RPMI7951 (cell line): ENCODE data around the gene SORCS2. TPM values are rescaled to one million over a fixed set of nuclear protein-coding genes. Genes with fewer than 3 reads are reported as not detected.

Experiments
- DNase-seq: peaks from one replicate; pipeline ENCODE4 v3.0.0-alpha.2; 2012; ENCODE audit warnings: low read depth
- total RNA-seq: library from RNA; depleted of rRNA; stranded (reverse); fragments of >200 nt; shearing (Covaris generic); gene quantifications from 2 replicates; pipeline ENCODE4 v1.2.3, GENCODE V29; 2014

Gene SORCS2
- total RNA-seq, 1 experiment from 2014 or later: 2.0 TPM

- no peak for DNase-seq
Measured at GRCh38 chr4:7608046-7608445, 415.7 kb downstream of the SORCS2 start.

- DNase-seq: no peak
Measured at GRCh38 chr4:7609316-7609715, 417.0 kb downstream of the SORCS2 start.

GRCh38 chr4:7610022-7610670, 417.8 kb downstream of the SORCS2 start:
- no peak for DNase-seq

GRCh38 chr4:7610841-7611240, 418.5 kb downstream of the SORCS2 start:
- no peak for DNase-seq

- DNase-seq: no peak
Measured at GRCh38 chr4:7612311-7612897, 420.1 kb downstream of the SORCS2 start.

GRCh38 chr4:7614350-7614949, 422.1 kb downstream of the SORCS2 start:
- no peak for DNase-seq

- no peak for DNase-seq
Measured at GRCh38 chr4:7616193-7616592, 423.9 kb downstream of the SORCS2 start.

GRCh38 chr4:7618361-7618760, 426.0 kb downstream of the SORCS2 start:
- no peak for DNase-seq

- DNase-seq: peak; percentile 72
Measured at GRCh38 chr4:7620086-7620813, 427.9 kb downstream of the SORCS2 start.

GRCh38 chr4:7620814-7621176, 428.5 kb downstream of the SORCS2 start:
- DNase-seq: no peak

- no peak for DNase-seq
Measured at GRCh38 chr4:7621252-7622035, 429.1 kb downstream of the SORCS2 start.

- DNase-seq: no peak
Measured at GRCh38 chr4:7622371-7622770, 430.0 kb downstream of the SORCS2 start.

- DNase-seq: no peak
Measured at GRCh38 chr4:7623468-7623867, 431.1 kb downstream of the SORCS2 start.

GRCh38 chr4:7624396-7624980, 432.1 kb downstream of the SORCS2 start:
- DNase-seq: no peak

- DNase-seq: peak; percentile 50
Measured at GRCh38 chr4:7625071-7625470, 432.7 kb downstream of the SORCS2 start.

- no peak for DNase-seq
Measured at GRCh38 chr4:7626531-7626930, 434.2 kb downstream of the SORCS2 start.

GRCh38 chr4:7627251-7628250, 435.2 kb downstream of the SORCS2 start:
- DNase-seq: no peak

- no peak for DNase-seq
Measured at GRCh38 chr4:7628432-7628831, 436.1 kb downstream of the SORCS2 start.

- DNase-seq: peak; percentile 69
Measured at GRCh38 chr4:7629501-7630254, 437.3 kb downstream of the SORCS2 start.
